Right lobe of liver (tissue), 6 donors: ENCODE results near the gene TSPAN8. TPM values are rescaled to one million over a fixed set of nuclear protein-coding genes. Genes with fewer than 3 reads are reported as not detected.

Experiments
- ATAC-seq, 4 donors: fragments of 200-7000 bp; cut with Tn5 transposase; one replicate each; pipeline ENCODE4 v1.9.1; 2020; ENCODE audit warnings: mild to moderate bottlenecking in 4 of 4, moderate library complexity in 4 of 4
- DNase-seq, 3 donors: peaks; one replicate each; pipeline ENCODE4 v3.0.0-alpha.2; 2020
- H3K27ac ChIP-seq, 3 donors: fragments of 200-600 bp; one replicate each; pipeline ENCODE4 v1.8.0; 2022
- H3K27me3 ChIP-seq, 2 donors: fragments of 200-600 bp; one replicate each; pipeline ENCODE4 v1.8.0; 2022
- H3K36me3 ChIP-seq, 4 donors: fragments of 200-600 bp; sonication (generic) in 1 of 4; one replicate each; pipeline versions ENCODE4 v1.5.1 to v1.8.0; 2017 to 2022; ENCODE audit warnings: control low read depth in 1 of 4
- H3K4me1 ChIP-seq, 4 donors: fragments of 200-600 bp; sonication (generic) in 1 of 4; one replicate each; pipeline versions ENCODE4 v1.5.1 to v1.8.0; 2017 to 2022; ENCODE audit warnings: control low read depth in 1 of 4
- H3K4me3 ChIP-seq, 3 donors: fragments of 200-600 bp; one replicate each; pipeline ENCODE4 v1.8.0; 2022
- H3K9me3 ChIP-seq, 4 donors: fragments of 200-600 bp; sonication (generic) in 1 of 4; one replicate each; pipeline versions ENCODE4 v1.5.1 to v1.8.0; 2017 to 2022; ENCODE audit warnings: control low read depth in 1 of 4
- CTCF ChIP-seq, 4 donors: fragments of 200-600 bp in 3 of 4; fragments of 450-650 bp in 1 of 4; IDR thresholded peaks; one replicate each; pipeline versions ENCODE4 v1.5.1 to v1.8.0; 2016 to 2022; ENCODE audit warnings: antibody characterized with exemption in 4 of 4, mild to moderate bottlenecking in 2 of 4
- POLR2A ChIP-seq: fragments of 450-650 bp; IDR thresholded peaks from one replicate; pipeline ENCODE4 v1.6.1; 2017; ENCODE audit warnings: antibody characterized with exemption, mild to moderate bottlenecking
- WGBS: methylation state at CpG from one replicate; pipeline ENCODE4 v1.1.6; 2018; ENCODE audit warnings: low coverage, low lambda C conversion rate; ENCODE audit not compliant: insufficient coverage; ENCODE audit errors: missing lambda C conversion rate; 5-methylcytosine and 5-hydroxymethylcytosine counted together
- intact Hi-C, 2 donors: fragments of 100-400 bp; cut with DNase I; formaldehyde crosslinking; loops; one replicate each; pipeline versions ENCODE4 v1.11.2 to v1.14.1; 2022
- total RNA-seq, 6 experiments: library from RNA; depleted of rRNA in 2 of 6; stranded (reverse); fragments of >200 nt in 2 of 6; fragmentation: NEBNext Ultra II Directional in 3 of 6; extraction: Animal tissue kit (Norgen Biotek cat#: 25700) in 3 of 6; gene quantifications; one replicate each; pipeline versions ENCODE4 v1.1.0 to v1.2.4, GENCODE V29; 2016 to 2023
- donor health status: DM: no; HTN: yes; CAD: no.
- donor health status: DM: no; HTN: no; CAD: no.
- donor health status: DM: no; HTN: no; CAD: no.
- donor health status: DM: no; HTN: yes; CAD: no.
- donor health status: DM: no; HTN: yes; CAD: no.

Gene TSPAN8
- total RNA-seq, 6 experiments from 2014 or later: 2.0 to 12.6 (median 7.8) TPM

GRCh38 chr12:71162832-71163763 lies 5.3 kb upstream of the TSPAN8 start:
- Histone ChIP-seq H3K4me1 (peaks cover 2 to 51% (median 14%) of the 10 kb centered on the region in 4 donors), H3K27me3 (no peaks in the 10 kb centered on the region), H3K27ac (peak overlapping the region; percentile 56 to 82 (median 73)), H3K4me3 (peak overlapping the region in 2 of 3 donors; percentile 6 to 31), H3K36me3 (no peaks in the 10 kb centered on the region), H3K9me3 (no peaks in the 10 kb centered on the region)
- DNase-seq (peak in 1 of 3 donors; percentile 62), ATAC-seq (peak; percentile 79 to 89 (median 86))
- WGBS: 25% methylated on average over 8 of the region's 8 CpGs
- no peak for TF ChIP-seq POLR2A
- TF ChIP-seq CTCF (IDR thresholded peaks at IDR 0.05): no peak
- intact Hi-C loops: no loop called here

GRCh38 chr12:71161591-71161990 lies 3.8 kb upstream of the TSPAN8 start:
- Histone ChIP-seq H3K36me3 (no peaks in the 10 kb centered on the region), H3K9me3 (no peaks in the 10 kb centered on the region), H3K4me1 (peaks cover 2 to 53% (median 15%) of the 10 kb centered on the region in 4 donors), H3K27me3 (no peaks in the 10 kb centered on the region), H3K27ac (no peak overlapping the region), H3K4me3 (no peak overlapping the region)
- intact Hi-C loops: no loop called here
- DNase-seq (no peak), ATAC-seq (no peak)
- 12% methylated on average over 1 of the region's 1 CpG for WGBS
- TF ChIP-seq CTCF (IDR thresholded peaks at IDR 0.05) (no peak), POLR2A (no peak)

- Histone ChIP-seq H3K27ac (no peak overlapping the region), H3K4me1 (peaks cover 2 to 51% (median 15%) of the 10 kb centered on the region in 4 donors), H3K27me3 (no peaks in the 10 kb centered on the region), H3K4me3 (no peak overlapping the region), H3K36me3 (no peaks in the 10 kb centered on the region), H3K9me3 (no peaks in the 10 kb centered on the region)
- intact Hi-C loops: no loop called here
- no peak for TF ChIP-seq CTCF (IDR thresholded peaks at IDR 0.05)
- TF ChIP-seq POLR2A: no peak
- ATAC-seq: no peak
- WGBS: 74% methylated on average over 4 of the region's 4 CpGs
- DNase-seq: no peak
These were observed 2.8 kb upstream of the TSPAN8 start for GRCh38 chr12:71160585-71160984.

GRCh38 chr12:71159878-71160277 lies 2.1 kb upstream of the TSPAN8 start:
- Histone ChIP-seq H3K36me3 (no peaks in the 10 kb centered on the region), H3K4me3 (no peak overlapping the region), H3K27ac (peak overlapping the region in 1 of 3 donors; percentile 1), H3K27me3 (no peaks in the 10 kb centered on the region), H3K9me3 (no peaks in the 10 kb centered on the region), H3K4me1 (peaks cover 2 to 51% (median 15%) of the 10 kb centered on the region in 4 donors)
- no peak for ATAC-seq
- no peak for TF ChIP-seq POLR2A
- TF ChIP-seq CTCF (IDR thresholded peaks at IDR 0.05): no peak
- intact Hi-C loops: no loop called here
- DNase-seq: no peak
